Hepatocyte (in vitro differentiated cells): ENCODE data around the gene RRP1.

ENCODE experiments used
- EZH2 ChIP-seq: fragments of 200-600 bp; sonication (generic); IDR thresholded peaks from 2 replicates; pipeline ENCODE4 v1.6.1; 2016; ENCODE audit warnings: antibody characterized with exemption, mild to moderate bottlenecking, borderline replicate concordance
- TF ChIP-seq, protein P1 (sequence below): fragments of 200-600 bp; sonication (generic); IDR thresholded peaks from 2 replicates; pipeline ENCODE4 v1.5.1; 2016; ENCODE audit warnings: antibody characterized with exemption, mild to moderate bottlenecking; ENCODE audit not compliant: poor library complexity

DNA sequence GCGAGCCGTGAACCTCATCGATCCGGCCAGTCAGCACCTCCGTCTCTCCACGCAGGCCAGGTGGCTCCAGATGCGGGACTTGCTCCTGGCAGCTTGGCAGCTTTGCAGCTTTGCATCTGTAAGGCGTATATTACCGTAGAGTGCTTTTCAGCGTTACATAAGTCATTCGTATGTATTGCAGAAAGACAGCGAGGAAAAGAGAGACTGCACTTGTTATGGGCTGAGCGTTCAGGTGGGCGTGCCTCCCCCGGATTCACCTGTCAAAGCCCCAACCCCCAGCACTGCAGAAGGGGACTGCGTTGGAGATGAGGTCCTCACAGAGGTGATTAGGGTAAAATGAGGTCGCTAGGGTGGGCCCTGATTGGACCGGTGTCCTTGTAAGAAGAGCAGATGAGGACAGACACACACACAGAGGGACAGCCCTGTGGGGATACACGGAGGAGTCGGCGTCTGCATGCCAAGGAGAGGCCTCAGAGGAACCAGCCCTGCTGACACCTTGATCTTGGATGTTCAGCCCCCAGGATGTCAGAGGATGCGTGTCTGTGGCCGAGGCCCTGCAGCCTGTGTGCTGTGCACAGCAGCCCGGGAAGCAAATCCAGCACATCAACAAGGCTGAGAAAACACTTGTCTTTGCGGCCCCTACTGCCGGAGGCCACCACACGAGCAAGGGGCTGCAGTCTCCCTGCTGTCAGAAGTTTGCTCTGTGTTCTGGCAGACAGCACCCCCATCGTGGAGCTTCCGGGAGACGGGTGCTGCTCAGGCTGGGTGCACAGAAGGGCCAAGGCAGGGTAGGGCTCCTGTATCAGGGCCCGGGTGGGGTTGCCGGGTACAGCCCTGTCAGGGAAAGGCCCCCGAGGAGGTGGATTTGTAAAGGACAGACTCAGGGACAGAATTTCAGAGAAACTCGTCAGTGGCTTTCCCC, 64.7 kb downstream of the RRP1 start:
- TF ChIP-seq, protein P1, sequence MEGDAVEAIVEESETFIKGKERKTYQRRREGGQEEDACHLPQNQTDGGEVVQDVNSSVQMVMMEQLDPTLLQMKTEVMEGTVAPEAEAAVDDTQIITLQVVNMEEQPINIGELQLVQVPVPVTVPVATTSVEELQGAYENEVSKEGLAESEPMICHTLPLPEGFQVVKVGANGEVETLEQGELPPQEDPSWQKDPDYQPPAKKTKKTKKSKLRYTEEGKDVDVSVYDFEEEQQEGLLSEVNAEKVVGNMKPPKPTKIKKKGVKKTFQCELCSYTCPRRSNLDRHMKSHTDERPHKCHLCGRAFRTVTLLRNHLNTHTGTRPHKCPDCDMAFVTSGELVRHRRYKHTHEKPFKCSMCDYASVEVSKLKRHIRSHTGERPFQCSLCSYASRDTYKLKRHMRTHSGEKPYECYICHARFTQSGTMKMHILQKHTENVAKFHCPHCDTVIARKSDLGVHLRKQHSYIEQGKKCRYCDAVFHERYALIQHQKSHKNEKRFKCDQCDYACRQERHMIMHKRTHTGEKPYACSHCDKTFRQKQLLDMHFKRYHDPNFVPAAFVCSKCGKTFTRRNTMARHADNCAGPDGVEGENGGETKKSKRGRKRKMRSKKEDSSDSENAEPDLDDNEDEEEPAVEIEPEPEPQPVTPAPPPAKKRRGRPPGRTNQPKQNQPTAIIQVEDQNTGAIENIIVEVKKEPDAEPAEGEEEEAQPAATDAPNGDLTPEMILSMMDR, result no peak
- no peak for TF ChIP-seq EZH2
